Neural progenitor cell (in vitro differentiated cells): ENCODE measurements around the gene SERPINH1.

Source experiments
- CTCF ChIP-seq: fragments of 200-600 bp; sonication (generic); IDR thresholded peaks from 2 replicates; pipeline ENCODE4 v1.5.1; 2017; ENCODE audit warnings: antibody characterized with exemption, mild to moderate bottlenecking
- EZH2 ChIP-seq: fragments of 200-600 bp; sonication (generic); IDR thresholded peaks from 2 replicates; pipeline ENCODE4 v1.6.1; 2017; ENCODE audit warnings: antibody characterized with exemption, mild to moderate bottlenecking, moderate library complexity

DNA sequence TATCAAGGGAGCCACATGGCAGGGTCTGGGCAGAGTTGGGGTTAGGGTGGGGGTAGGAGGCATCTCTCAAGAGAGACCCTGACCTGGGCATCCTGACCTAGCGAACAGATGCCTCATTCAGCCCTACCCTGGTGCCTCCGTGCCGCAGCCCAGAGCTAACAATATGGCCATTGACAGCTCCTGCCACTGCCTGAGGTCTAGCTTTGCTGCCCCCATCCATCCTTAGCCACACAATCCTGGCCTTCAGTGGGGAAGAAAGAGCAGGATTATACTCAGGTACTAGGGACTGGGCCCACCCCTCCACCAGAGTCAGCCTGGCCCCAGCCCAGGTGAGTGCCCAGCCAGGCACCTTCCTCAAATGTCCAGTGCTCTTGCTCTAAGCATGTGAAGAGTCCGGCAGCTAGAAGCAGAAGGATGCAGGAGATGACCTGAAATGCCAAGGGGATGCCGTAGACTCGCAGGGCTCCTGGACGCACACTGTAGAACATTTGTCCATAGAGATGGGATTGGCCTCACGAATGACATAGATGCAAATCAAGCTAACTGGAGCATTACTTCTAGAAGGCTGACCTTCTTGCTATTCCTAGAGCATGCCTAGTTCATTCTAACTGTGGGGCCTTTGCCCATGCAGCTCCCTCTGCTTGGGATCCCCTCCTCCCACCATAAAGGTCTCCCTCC lies 13.3 kb upstream of the SERPINH1 start:
- no peak for TF ChIP-seq EZH2
- TF ChIP-seq CTCF: no peak
